HG03460 (cell line): Measurements from ENCODE around the gene MNT.
A peak's percentile ranks its signal among the peaks of the same experiment; 100 is the strongest.
"Not testable (repeated sequence)": the region's sequence is repeated elsewhere in the genome, so short reads cannot be mapped to it uniquely, and the experiment has no call there.

Source experiments
- ATAC-seq: cut with Tn5 transposase; IDR thresholded peaks from one replicate; pipeline ENCODE4 v1.9.1; 2021; ENCODE audit not compliant: unreplicated experiment

MNT gene, protein sequence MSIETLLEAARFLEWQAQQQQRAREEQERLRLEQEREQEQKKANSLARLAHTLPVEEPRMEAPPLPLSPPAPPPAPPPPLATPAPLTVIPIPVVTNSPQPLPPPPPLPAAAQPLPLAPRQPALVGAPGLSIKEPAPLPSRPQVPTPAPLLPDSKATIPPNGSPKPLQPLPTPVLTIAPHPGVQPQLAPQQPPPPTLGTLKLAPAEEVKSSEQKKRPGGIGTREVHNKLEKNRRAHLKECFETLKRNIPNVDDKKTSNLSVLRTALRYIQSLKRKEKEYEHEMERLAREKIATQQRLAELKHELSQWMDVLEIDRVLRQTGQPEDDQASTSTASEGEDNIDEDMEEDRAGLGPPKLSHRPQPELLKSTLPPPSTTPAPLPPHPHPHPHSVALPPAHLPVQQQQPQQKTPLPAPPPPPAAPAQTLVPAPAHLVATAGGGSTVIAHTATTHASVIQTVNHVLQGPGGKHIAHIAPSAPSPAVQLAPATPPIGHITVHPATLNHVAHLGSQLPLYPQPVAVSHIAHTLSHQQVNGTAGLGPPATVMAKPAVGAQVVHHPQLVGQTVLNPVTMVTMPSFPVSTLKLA

DNA sequence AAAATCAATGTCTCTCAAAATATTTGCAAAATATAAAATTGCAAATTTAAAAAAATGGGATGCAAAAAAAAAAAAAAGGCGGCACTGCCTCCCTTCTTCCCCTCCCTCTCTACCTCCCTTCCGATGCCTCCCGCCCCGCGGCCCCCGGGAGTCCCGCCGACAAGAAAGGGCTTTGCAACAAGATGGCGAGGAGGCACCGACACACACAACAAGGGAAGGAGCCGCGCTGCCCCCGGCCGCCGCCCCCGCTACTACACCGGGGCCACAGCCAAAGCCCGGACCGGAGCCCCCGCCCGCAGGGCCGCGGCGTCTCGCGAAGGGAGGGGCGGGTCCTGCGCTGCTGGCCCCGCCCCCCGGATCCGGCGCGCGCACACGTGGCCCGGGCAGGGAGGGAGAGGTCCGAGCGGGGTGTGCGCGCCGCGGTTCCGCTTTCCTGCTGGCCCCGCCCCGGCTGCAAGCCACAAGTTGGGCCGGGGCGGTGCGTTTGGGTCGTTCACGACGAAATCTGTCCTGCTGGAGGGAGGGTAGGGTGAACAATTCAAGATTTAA lies at the start of gene MNT:
MNT (minus strand) TSS at position 184 of the 549 bp plus-strand sequence. CDS start 348 bp downstream, outside the sequence.
- ATAC-seq, result peak; percentile 23

DNA sequence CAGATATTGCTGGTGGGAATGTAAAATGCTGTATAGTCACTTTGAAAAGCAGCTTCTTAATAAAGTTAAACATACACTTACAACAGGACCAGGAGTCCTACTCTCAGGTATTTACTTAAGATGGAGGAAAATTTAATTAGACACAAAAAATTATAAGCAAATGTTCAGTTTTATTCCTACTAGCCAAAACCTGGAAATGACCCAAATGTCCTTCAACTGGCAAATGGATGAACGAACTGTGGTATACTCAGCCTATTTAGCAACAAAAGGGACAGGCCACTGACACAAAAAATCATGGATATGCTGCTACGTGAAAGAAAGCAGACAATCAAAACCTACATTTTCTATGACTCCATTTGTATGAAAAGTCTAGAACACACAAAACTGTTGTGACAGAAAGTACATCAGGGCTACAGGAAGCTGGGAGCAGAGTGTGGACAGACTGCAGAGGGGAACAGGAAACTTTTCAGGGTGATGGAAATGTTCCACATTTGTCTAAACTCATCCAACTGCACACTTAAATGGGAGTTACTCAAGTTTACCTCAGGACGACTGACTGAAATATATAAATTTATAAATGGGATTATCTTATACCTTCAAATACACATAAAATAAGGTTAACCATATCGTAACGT lies 49.3 kb upstream of the MNT start:
- ATAC-seq, result no peak

DNA sequence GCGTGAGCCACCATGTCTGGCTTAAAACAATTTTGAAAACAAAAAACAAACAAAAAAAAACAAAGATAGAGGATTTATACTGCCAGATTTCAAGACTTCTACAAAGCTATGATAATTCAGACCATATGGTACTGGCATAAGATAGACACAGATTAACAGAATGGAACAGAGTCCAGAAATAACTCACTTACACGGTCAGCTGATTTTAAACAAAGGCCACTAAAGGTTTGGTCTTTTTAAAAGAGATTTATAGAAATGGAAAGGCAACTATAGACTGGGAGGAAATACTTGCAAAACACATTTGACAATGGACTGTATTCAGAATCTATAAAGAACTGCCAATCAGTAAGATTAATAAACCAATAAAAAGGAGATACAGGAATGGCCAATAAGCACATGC lies 48.6 kb upstream of the MNT start:
- no peak for ATAC-seq

DNA sequence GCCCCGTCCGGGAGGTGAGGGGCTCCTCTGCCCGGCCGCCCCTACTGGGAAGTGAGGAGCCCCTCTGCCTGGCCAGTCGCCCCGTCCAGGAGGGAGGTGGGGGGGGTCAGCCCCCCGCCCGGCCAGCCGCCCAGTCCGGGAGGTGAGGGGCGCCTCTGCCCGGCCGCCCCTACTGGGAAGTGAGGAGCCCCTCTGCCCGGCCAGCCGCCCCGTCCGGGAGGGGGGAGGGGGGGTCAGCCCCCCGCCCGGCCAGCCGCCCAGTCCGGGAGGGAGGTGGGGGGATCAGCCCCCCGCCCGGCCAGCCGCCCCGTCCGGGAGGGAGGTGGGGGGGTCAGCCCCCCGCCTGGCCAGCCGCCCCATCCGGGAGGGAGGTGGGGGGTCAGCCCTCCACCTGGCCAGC lies 46.6 kb upstream of the MNT start:
- not testable (repeated sequence) for ATAC-seq

DNA sequence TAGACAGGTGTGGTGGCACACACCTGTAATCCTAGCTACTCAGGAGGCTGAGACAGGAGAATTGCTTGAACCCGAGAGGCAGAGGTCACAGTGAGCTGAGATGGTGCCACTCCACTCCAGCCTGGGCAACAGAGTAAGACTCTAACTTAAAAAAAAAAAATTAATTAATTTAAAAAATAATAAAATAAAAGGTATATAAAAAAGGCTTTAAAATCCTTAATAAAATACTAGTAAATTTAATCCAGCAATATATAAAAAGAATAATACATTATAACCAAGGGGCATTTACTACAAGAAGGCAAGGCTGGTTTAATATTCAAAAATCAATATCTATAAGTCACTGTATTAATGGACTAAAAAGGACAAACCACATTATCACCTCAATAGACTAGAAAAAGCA lies 44.8 kb upstream of the MNT start:
- ATAC-seq, result no peak

DNA sequence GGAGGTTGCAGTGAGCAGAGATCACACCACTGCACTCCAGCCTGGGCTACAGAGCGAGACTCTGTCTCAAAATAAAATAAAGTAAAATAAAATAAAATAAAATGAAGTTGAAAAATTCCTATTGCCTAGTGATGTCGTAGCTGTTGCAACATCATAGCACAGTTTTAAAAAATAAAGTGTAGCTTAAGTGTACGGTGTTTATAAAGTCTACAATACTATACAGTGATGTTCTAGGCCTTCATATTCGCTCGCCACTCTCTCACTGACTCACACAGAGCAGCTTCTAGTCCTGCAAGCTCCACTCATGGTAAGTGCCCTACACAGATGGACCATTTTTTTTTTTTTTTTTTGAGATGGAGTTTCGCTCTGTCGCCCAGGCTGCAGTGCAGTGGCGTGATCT lies 43.5 kb upstream of the MNT start:
- ATAC-seq, result no peak

DNA sequence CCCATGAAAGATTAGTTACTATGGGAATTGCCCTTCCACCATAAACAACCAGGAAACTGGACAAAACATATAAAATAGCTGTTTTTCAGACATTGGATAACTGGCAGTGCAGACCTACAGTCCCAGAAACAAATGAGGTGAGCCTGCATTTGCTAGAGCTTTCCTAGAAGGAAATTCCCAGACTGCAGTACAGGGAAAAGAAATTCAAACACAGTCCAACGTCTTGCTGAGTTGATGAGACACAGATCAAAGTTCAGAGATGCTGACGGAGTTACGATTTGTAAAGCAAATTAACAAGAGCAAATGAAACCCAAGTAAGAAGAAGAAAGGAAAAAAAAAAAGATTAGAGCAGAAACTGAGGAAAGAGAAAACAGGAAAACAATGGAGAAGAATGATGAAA lies 41.3 kb upstream of the MNT start:
- no peak for ATAC-seq

DNA sequence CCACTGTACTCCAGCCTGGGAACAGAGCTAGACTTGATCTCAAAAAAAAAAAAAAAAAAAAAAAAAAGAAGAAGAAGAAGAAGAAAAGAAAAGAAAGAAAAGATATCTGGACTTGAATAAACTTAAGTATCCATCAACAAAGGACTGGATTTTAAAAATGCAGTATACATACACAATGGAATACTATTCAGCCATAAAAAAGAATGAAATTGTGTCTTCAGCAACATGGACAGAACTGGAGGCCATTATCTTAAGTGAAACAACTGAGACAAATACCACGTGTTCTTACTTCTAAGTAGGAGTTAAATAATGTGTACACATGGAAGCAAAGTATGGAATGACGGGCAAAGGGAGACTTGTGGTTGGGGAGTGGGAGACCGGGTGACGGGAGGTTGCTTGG lies 40.1 kb upstream of the MNT start:
- no peak for ATAC-seq

DNA sequence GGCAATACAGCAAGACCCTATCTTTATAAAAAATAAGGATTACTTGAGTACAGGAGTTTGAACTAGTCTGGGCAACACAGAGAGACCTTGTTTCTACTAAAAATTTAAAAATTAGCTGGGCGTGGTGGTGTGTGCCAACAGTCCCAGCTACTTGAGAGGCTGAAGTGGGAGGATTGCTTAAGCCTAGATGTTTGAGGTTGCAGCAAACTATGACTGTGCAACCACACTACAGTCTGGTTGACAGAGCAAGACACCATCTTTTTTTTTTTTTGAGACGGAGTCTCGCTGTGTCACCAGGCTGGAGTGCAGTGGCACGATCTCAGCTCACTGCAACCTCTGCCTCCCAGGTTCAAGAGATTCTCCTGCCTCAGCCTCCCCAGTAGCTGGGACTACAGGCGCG lies 39.1 kb upstream of the MNT start:
- ATAC-seq, result not testable (repeated sequence)

DNA sequence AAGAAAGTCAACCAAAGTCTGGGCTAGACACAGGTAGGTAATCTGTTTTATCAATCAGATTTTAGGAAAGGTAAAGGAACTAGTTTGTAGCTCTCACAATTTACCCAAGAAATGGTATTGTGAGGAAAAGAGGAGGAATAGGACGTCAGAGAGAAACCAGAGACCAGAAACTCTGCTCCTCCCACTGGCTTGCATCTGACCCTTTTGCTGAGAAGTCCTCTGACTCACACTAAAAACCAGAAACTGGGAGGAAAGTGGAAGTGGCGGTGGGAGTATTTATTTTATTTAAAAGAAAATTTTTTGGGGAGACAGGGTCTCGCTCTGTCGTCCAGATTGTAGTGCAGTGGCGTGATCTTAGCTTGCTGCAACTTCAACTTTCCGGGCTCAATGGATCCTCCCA lies 38.0 kb upstream of the MNT start:
- no peak for ATAC-seq

DNA sequence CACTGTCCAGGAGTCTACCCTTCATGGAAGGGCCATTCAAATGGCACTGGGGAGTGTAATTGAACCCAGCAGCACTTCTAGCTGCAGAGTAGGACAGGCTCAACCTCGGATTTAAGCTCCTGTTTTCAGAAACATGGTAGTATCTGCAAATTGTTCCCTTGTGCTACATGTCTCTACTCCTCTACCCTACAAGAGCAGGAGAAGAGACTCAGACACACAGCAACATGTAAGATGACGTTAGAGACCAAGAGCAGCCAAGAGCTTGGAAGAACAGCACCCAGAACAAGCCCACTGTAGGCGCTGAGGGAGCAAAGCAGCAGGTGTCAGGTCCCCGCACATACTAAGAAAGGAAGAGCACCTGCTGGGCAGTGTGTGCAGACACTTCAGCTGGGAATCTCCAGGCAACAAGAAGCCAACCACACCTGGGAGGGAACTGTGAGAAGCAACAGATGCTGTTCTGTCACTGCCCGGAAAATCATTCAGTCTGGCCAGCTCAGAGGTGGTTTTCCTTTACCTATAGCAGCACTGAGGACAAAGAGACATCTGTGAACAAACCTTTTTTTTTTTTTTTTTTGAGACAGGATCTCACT lies 35.6 kb upstream of the MNT start:
- no peak for ATAC-seq

DNA sequence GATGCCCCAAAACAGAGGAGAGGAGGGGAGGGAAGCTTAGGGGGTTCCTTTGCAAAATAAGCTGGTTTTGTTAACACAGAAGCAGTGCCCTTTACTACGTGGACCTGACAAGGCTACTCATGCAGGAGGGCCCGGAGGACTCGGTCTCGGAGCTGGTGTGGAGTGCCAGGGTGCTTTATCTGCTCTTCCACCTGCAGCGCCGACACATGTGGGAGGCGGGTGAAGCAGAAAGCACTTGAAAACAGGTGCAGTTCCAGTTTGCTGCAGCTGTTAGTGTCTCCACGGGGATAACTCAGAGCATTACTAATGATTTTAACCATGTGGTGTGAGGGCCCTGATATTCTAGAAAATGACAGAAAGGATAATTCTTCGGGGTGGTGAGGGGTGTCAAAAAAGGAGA lies 35.0 kb upstream of the MNT start:
- no peak for ATAC-seq

DNA sequence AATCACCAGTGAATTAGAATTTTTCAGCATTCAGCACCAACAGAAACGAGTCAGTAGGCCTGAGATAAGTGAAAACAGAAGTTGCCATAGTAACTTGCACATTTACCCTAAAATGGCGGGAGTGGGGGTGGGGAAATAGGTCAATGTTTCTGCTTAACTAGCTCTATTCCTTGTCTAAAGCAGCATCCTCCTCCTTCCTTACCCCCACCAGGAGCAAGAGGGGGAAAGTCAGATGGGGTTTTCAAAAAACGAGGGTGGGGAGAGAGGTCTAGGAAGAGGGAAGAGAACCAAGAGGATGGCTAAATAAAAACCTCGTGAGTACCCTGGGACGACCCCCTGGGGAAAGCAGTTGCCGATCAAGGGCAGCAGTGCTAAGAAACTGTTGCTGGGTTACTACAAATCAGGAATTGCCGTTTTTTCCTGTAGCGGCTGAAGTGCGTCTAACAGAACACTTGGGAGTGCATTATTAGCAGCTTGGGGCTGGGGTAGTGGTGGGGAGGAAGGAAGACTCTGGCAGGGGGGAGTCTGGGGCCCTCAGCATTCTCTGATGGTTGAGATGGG lies 34.4 kb upstream of the MNT start:
- no peak for ATAC-seq

DNA sequence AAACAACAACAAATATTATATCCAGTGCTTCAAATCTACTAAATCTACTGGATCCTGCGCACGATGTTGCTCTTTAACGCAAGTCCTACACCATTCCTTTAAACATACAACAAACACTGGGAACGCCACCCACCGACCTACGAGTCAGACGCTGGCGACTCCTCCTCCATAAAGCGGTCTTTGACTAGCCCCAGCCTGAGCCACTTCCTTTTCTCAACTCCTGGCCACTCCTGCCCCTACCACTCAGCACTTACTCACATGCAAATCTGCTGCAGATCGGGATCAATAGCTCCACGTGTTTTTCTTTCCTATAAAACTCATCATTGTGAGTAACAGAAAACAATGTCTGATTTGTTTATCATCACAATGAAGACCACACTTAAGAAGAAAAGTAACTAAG lies 32.8 kb upstream of the MNT start:
- no peak for ATAC-seq

DNA sequence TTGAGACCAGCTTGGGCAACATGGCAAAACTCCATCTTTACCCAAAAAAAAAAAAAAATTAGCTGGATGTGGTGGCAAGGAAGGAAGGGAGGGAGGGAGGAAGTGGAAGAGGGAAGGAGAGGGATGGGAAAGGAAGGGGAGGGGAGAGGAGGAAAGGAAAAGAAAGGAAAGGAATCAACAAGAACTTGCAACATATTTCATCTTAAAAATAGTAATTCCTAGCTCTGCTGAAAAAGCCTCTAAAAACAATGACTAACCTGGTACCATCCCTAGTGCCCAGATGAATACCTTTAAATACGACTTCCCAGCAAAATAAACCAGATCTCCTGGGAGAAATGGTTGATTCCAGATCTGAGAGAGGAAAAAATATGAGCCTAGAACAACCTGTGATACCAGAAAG lies 27.1 kb upstream of the MNT start:
- no peak for ATAC-seq

DNA sequence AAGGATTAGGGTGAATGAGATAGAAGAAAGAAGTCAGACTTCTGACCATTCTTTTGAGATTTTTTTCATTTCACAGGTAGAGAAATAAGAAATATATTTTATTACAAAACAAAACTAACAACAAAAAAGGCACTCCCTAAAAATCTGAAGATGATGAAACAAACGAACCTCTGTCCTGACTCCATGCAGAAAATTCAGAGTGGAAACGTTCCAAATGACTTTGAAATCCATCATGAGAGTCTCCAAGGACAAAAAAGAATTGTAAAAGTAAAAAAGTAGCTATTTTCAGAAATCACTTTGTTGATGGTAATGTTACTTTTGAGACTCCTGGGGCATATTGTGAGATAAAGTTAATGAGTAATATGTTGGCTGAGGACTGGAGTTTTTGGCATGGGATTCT lies 26.4 kb upstream of the MNT start:
- ATAC-seq, result no peak

DNA sequence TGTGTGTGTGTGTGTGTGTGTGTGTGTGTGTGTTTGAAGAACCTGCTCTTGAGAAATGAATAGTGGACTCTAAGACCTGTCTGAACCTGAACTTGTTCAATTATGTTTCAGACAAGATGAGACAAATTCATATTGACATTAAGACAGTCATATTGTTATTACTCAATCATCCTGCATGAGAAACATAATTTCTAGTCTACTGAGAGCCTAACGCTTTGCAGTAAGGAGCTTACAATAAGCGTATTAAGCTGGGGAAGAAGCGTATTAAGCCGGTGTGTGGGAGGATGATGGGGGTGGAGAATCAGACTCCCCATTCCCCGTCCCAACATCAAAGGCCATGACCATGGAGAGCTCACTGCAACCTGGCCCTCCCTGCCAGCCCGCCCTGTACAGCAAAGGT lies 22.4 kb upstream of the MNT start:
- ATAC-seq, result no peak

DNA sequence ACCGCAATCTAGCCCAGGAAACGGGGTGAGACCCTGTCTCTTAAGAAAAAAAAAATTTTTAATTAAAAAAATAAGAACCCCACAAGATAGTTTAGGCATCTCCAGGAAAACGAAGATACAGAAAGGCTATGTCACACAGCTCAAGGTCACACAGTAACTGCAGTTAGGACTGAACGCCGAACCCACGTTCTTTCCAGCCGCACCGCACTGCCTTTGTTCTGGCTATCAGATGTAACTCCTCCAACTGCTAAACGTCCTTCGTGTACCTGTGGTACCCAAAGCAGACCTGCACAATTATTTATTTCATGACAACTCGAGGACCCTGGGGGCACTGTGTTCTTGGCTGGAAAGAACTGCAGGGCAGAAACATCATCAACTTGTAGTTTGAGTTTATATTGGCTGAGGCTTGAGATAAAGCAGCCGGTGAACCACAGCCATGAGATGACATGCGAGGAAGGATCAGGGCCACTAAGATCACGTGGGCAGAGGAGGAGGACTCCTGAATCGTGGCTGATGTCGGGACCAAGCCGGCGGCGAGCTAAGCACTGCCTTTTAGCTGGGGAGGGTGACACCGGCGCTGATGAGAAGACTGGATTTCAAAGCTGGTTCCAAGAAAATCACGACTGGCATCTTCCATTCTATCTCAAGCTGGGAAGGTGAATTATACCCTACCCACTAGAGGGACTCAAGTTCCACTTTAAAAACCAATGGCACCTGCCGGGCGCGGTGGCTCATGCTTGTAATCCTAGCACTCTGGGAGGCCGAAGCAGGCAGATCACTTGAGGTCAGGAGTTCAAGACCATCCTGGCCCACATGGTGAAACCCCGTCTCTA lies 20.7 kb upstream of the MNT start:
- no peak for ATAC-seq

DNA sequence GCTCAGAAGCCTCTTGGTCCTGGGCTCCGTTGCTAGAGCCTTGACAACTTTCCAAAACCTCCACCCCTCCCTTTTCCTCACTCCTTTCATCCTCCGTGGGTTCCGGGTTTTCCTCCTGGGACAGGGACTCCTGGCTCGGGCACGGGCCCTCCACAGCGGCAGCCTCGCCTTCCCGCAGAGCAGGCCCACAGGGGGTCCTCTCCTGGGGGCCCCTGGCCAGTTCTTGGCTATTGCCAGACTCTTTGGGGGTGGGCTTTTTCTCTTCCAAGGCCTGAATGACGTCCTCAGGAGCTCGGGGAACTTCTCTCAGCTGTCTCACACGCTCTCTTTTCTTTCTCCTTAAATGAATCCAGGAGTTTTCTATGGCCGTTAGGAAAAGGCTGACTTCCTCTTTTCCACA lies 19.3 kb upstream of the MNT start:
- no peak for ATAC-seq

DNA sequence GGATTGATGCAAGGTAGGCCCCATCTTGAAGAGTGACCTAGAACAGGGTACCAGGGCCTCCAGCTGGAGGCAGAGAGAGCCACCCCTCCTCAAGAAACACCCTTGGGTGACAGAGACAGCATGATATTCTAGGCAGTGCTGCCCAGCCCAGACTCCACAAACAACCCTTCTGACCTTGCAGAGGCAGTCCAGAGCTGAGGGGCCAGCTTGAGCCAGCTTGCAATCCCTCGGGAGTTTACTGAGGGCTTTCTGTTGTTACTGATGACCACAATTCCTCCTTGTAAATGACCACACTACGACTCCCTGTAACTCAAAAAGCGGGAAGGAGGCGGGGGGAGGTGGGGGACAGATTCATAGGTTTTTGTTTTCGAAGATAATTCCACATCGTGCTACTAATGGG lies 18.6 kb upstream of the MNT start:
- no peak for ATAC-seq

DNA sequence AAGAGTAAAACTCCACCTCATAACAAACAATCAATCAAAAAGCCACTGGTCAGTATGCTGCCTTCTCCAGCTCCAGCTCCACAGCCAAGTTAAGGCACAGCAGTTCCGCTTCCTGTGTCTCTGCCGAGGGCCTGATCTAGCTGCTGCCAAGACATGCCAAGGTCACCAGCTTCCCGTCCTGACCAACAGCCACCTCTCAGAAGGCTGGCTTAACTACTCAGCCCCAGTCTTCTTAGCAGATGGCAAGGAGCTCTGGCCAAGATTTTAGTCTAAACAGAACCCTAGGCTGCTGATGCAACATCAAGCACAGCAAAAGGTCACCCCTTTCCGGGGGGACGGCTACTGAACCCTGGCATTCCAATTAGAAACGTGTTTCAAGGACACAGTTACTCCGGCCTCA lies 17.7 kb upstream of the MNT start:
- no peak for ATAC-seq
